IMR-90 (cell line): Measurements from ENCODE around the gene EBF3. TPM values are rescaled to one million over a fixed set of nuclear protein-coding genes. Genes with fewer than 3 reads are reported as not detected.

ENCODE experiments used
- ATAC-seq: fragments of 200-7000 bp; cut with Tn5 transposase; 2 replicates; pipeline ENCODE4 v1.9.1; 2020; ENCODE audit warnings: low read depth, mild to moderate bottlenecking, moderate library complexity
- BruUV-seq: library from RNA; stranded (reverse); fragments of 400-500 nt; replicated peaks from 2 replicates; lab custom pipeline; 2021; lab: Mats Ljungman, UMichigan
- CTCF ChIA-PET: fragments of 300-600 bp; formaldehyde crosslinking; extraction: SDS; loops from one replicate; lab custom pipeline; 2021; ENCODE audit warnings: antibody characterized with exemption; lab: Yijun Ruan, JAX
- POLR2A ChIA-PET: fragments of 300-600 bp; sonication (Branson Sonifier 250); formaldehyde crosslinking; loops from one replicate; lab custom pipeline; 2022; ENCODE audit warnings: antibody characterized with exemption; ENCODE audit not compliant: unreplicated experiment; lab: Charles Lee
- DNase-seq: peaks from one replicate; pipeline ENCODE4 v3.0.0; 2013
- H2AFZ ChIP-seq: replicated peaks from 2 replicates; pipeline ENCODE3; 2013; ENCODE audit warnings: low read length, mild to moderate bottlenecking; ENCODE audit not compliant: poor library complexity
- H2AK5ac ChIP-seq: 2 replicates; pipeline ENCODE4 v1.6.1; 2013; ENCODE audit warnings: low read depth, low read length, inconsistent platforms
- H2AK9ac ChIP-seq: replicated peaks from 2 replicates; pipeline ENCODE3; 2013; ENCODE audit warnings: mild to moderate bottlenecking, low read depth, low read length, moderate library complexity; ENCODE audit not compliant: poor library complexity
- H2BK120ac ChIP-seq: 2 replicates; pipeline ENCODE4 v1.6.1; 2013; ENCODE audit warnings: low read depth, low read length, inconsistent platforms
- H2BK15ac ChIP-seq: 3 replicates; pipeline ENCODE4 v1.6.1; 2013; ENCODE audit warnings: low read depth, low read length, inconsistent platforms
- H2BK20ac ChIP-seq: 2 replicates; pipeline ENCODE4 v1.6.1; 2013; ENCODE audit warnings: low read depth, mild to moderate bottlenecking, inconsistent platforms, low read length, moderate library complexity
- H2BK5ac ChIP-seq: 2 replicates; pipeline ENCODE4 v1.6.1; 2013; ENCODE audit warnings: mild to moderate bottlenecking, low read depth, low read length, inconsistent platforms; ENCODE audit not compliant: poor library complexity, severe bottlenecking
- H3K14ac ChIP-seq: replicated peaks from 2 replicates; pipeline ENCODE4 v1.6.1; 2013; ENCODE audit warnings: low read depth, low read length, inconsistent platforms
- H3K18ac ChIP-seq: 2 replicates; pipeline ENCODE4 v1.6.1; 2013; ENCODE audit warnings: low read depth, low read length, control low read depth
- H3K23ac ChIP-seq: 2 replicates; pipeline ENCODE4 v1.6.1; 2013; ENCODE audit warnings: low read depth, low read length, inconsistent platforms
- H3K27ac ChIP-seq: 2 replicates; pipeline ENCODE4 v1.5.1; 2013; ENCODE audit warnings: mild to moderate bottlenecking, control low read depth, low read length; ENCODE audit not compliant: insufficient read depth
- H3K27me3 ChIP-seq: 2 replicates; pipeline ENCODE4 v1.6.1; 2013; ENCODE audit warnings: low read length; ENCODE audit not compliant: control insufficient read depth, insufficient read depth
- H3K36me3 ChIP-seq: 2 replicates; pipeline ENCODE4 v1.6.1; 2013; ENCODE audit warnings: low read length, mixed read lengths; ENCODE audit not compliant: control insufficient read depth, insufficient read depth
- H3K4ac ChIP-seq: 2 replicates; pipeline ENCODE4 v1.6.1; 2013; ENCODE audit warnings: low read depth, low read length, inconsistent platforms
- H3K4me1 ChIP-seq: 2 replicates; pipeline ENCODE4 v1.6.1; 2013; ENCODE audit warnings: low read length, mixed read lengths; ENCODE audit not compliant: control insufficient read depth, insufficient read depth
- H3K4me2 ChIP-seq: 2 replicates; pipeline ENCODE4 v1.6.1; 2013; ENCODE audit warnings: low read depth, mild to moderate bottlenecking, control low read depth, low read length, moderate library complexity
- H3K4me3 ChIP-seq: 2 replicates; pipeline ENCODE4 v1.5.1; 2013; ENCODE audit warnings: low read depth, mild to moderate bottlenecking, control low read depth, low read length, moderate library complexity; ENCODE audit not compliant: insufficient read depth
- H3K56ac ChIP-seq: 2 replicates; pipeline ENCODE4 v1.6.1; 2013; ENCODE audit warnings: low read length, inconsistent platforms; ENCODE audit not compliant: insufficient read depth; ENCODE audit errors: extremely low read depth
- H3K79me1 ChIP-seq, 2 experiments: 2 replicates each; pipeline ENCODE4 v1.6.1; 2013; ENCODE audit warnings: low read length in 2 of 2, inconsistent platforms in 1 of 2, low read depth in 1 of 2
- H3K9ac ChIP-seq: 2 replicates; pipeline ENCODE4 v1.6.1; 2013; ENCODE audit warnings: low read depth, low read length, control low read depth
- H3K9me1 ChIP-seq: 2 replicates; pipeline ENCODE4 v1.6.1; 2013; ENCODE audit warnings: low read length, inconsistent platforms; ENCODE audit not compliant: insufficient read depth
- H3K9me3 ChIP-seq: 2 replicates; pipeline ENCODE4 v1.6.1; 2013; ENCODE audit warnings: low read length; ENCODE audit not compliant: control insufficient read depth, insufficient read depth
- H4K20me1 ChIP-seq: 2 replicates; pipeline ENCODE4 v1.6.1; 2013; ENCODE audit warnings: low read length, inconsistent platforms; ENCODE audit not compliant: insufficient read depth
- H4K5ac ChIP-seq: 2 replicates; pipeline ENCODE4 v1.6.1; 2013; ENCODE audit warnings: mild to moderate bottlenecking, low read depth, low read length, control low read depth
- H4K8ac ChIP-seq, 2 experiments: 2 replicates each; pipeline ENCODE4 v1.6.1; 2013; ENCODE audit warnings: low read depth in 2 of 2, low read length in 2 of 2, control low read depth in 1 of 2, inconsistent platforms in 1 of 2
- H4K91ac ChIP-seq: 2 replicates; pipeline ENCODE4 v1.6.1; 2013; ENCODE audit warnings: low read depth, low read length, inconsistent platforms; ENCODE audit not compliant: insufficient read depth
- RAD21 ChIP-seq: IDR thresholded peaks from 2 replicates; pipeline ENCODE4 v1.6.1; 2012; ENCODE audit warnings: low read length, improper control_type of control experiment
- WGBS, 2 experiments: methylation state at CpG; one replicate each; pipeline versions ENCODE4 v1.1.5 to v1.1.7; 2013; ENCODE audit warnings: missing lambda C conversion rate in 2 of 2; ENCODE audit not compliant: insufficient read length in 1 of 2; ENCODE audit errors: extremely low coverage in 2 of 2; 5-methylcytosine and 5-hydroxymethylcytosine counted together
- dilution Hi-C: fragments of 300-500 bp; cut with HindIII; formaldehyde crosslinking; loops from one replicate; pipeline ENCODE4 v1.14.3; 2018; ENCODE audit warnings: low sequenced_read_pairs; ENCODE audit not compliant: unreplicated experiment
- in situ Hi-C: fragments of 300-500 bp; cut with MboI; formaldehyde crosslinking; loops from 3 replicates; pipeline ENCODE4 v1.14.3; 2019; ENCODE audit warnings: low sequenced_read_pairs, inconsistent platforms, mixed read lengths
- intact Hi-C: fragments of 100-400 bp; cut with micrococcal nuclease; formaldehyde crosslinking; loops from 2 replicates; pipeline ENCODE4 v1.10.0; 2022
- polyA plus RNA-seq, 3 experiments: library from polyadenylated mRNA; depleted of rRNA; stranded (reverse); fragments of >200 nt; gene quantifications; 2 replicates each; pipeline ENCODE4 v1.2.3, GENCODE V29; 2012; ENCODE audit warnings: low replicate concordance in 1 of 3
- total RNA-seq: library from RNA; depleted of rRNA; stranded (reverse); fragments of >200 nt; gene quantifications from 2 replicates; pipeline ENCODE4 v1.2.3, GENCODE V29; 2012

Gene EBF3
- total and polyA plus RNA-seq, 2 of the 4 experiments (the other 2 are of a cell fraction) = 0.36 to 0.70 TPM

GRCh38 chr10:129841590-129841989 is 122.5 kb downstream of the EBF3 start:
- DNase-seq (no peak), ATAC-seq (no peak)
- intact Hi-C loops = no loop called here
- H3K79me1 ChIP-seq = no peaks in the 10 kb centered on the region
- no peak overlapping the region for H3K56ac ChIP-seq
- H3K23ac ChIP-seq = no peak overlapping the region
- in situ Hi-C loops = no loop called here
- no TSS peak for BruUV-seq
- no peak overlapping the region for H3K18ac ChIP-seq
- no peak overlapping the region for H2AK9ac ChIP-seq
- no peaks in the 10 kb centered on the region for H3K9me1 ChIP-seq
- H3K4me2 ChIP-seq = no peak overlapping the region
- H4K8ac ChIP-seq = no peak overlapping the region
- CTCF ChIA-PET = no interaction called here
- no peak overlapping the region for H3K14ac ChIP-seq
- H4K91ac ChIP-seq = no peak overlapping the region
- no CpG with 5 or more reads among the region's 9 CpGs for WGBS, 2 experiments
- H2BK120ac ChIP-seq = no peak overlapping the region
- H2AFZ ChIP-seq = no peak overlapping the region
- H2BK5ac ChIP-seq = no peak overlapping the region
- H3K27ac ChIP-seq = no peak overlapping the region
- no peak overlapping the region for H2BK20ac ChIP-seq
- no peak overlapping the region for H3K9ac ChIP-seq
- no peak overlapping the region for H2AK5ac ChIP-seq
- no peak overlapping the region for H2BK15ac ChIP-seq
- no peak for TF ChIP-seq RAD21
- no peaks in the 10 kb centered on the region for H3K4me1 ChIP-seq
- H3K36me3 ChIP-seq = peaks cover 8% of the 10 kb centered on the region
- H4K5ac ChIP-seq = no peak overlapping the region
- H4K20me1 ChIP-seq = no peaks in the 10 kb centered on the region
- no peak overlapping the region for H3K4ac ChIP-seq
- POLR2A ChIA-PET = no interaction called here
- no peaks in the 10 kb centered on the region for H3K27me3 ChIP-seq
- H3K4me3 ChIP-seq = no peak overlapping the region
- dilution Hi-C loops = no loop called here
- H3K9me3 ChIP-seq = peaks cover 25% of the 10 kb centered on the region
